ENCODE data around the gene NEDD8. TPM values are rescaled to one million over a fixed set of nuclear protein-coding genes. Genes with fewer than 3 reads are reported as not detected.
"Not testable (repeated sequence)": the region's sequence is repeated elsewhere in the genome, so short reads cannot be mapped to it uniquely, and the experiment has no call there.

Gene NEDD8
- total RNA-seq, 4 donors from 2014 or later, result 42.2 to 113 (median 69.9) TPM

DNA sequence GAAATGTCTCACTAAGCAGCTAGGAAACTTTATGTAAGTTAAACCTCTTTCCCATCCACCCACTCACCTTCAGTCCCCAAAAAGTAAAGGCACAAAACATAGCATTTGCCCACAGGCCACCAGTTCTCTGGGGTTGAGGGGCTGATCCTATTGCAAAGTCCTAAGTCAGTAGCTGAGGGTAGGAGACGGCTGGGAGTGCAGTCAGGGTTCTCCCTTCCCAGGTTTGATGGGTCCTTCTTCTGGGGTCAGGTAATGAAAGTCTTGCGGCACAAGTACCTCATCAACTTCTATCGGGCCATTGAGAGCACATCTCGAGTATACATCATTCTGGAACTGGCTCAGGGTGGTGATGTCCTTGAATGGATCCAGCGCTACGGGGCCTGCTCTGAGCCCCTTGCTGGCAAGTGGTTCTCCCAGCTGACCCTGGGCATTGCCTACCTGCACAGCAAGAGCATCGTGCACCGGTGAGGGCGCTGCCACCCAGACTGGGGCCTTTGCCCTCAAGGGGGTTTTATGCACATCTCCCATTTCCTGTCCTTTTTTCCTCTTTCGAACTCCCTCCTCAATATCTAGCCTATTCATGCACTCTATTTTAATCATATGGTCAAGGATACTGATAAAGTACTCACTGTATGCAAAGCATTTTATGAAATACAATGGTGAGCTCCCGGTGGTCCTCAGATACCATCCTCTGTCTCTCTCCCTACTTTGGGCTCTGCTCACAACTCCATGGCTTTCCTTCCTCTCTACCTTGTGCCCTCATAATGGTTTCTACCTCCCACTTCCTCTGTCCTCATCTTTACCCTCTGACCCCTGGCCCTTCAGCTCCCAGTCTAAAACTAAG, 25.7 kb downstream of the NEDD8 start:
- Histone ChIP-seq H3K36me3 (peaks cover 0 to 37% (median 9%) of the 10 kb centered on the region in 4 donors), H3K4me3 (no peak overlapping the region), H3K9me3 (no peaks in the 10 kb centered on the region), H3K27ac (no peak overlapping the region), H3K4me1 (peaks cover 0 to 3% (median 0%) of the 10 kb centered on the region in 4 donors), H3K27me3 (no peaks in the 10 kb centered on the region)
- 90 to 97% methylated on average over 3 to 11 of the region's 11 CpGs for WGBS, 2 donors (ENCODE audit: low coverage in 1 of 2)
- intact Hi-C loops (cut with DNase I; ENCODE audit: low total_unique reads), result no loop called here
- TF ChIP-seq POLR2A (IDR thresholded peaks at IDR 0.05) (no peak), EP300 (IDR thresholded peaks at IDR 0.05; ENCODE audit: low read depth) (no peak)
- TF ChIP-seq, protein P1, sequence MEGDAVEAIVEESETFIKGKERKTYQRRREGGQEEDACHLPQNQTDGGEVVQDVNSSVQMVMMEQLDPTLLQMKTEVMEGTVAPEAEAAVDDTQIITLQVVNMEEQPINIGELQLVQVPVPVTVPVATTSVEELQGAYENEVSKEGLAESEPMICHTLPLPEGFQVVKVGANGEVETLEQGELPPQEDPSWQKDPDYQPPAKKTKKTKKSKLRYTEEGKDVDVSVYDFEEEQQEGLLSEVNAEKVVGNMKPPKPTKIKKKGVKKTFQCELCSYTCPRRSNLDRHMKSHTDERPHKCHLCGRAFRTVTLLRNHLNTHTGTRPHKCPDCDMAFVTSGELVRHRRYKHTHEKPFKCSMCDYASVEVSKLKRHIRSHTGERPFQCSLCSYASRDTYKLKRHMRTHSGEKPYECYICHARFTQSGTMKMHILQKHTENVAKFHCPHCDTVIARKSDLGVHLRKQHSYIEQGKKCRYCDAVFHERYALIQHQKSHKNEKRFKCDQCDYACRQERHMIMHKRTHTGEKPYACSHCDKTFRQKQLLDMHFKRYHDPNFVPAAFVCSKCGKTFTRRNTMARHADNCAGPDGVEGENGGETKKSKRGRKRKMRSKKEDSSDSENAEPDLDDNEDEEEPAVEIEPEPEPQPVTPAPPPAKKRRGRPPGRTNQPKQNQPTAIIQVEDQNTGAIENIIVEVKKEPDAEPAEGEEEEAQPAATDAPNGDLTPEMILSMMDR (IDR thresholded peaks at IDR 0.05), result no peak
- in situ Hi-C loops (cut with MboI; ENCODE audit: low pct_ligation_motif_present in 1 of 4, low pct_unique_long_range_greater_than_20kb in 1 of 4, low sequenced_read_pairs in 3 of 4), result no loop called here
- DNase-seq, result no peak

DNA sequence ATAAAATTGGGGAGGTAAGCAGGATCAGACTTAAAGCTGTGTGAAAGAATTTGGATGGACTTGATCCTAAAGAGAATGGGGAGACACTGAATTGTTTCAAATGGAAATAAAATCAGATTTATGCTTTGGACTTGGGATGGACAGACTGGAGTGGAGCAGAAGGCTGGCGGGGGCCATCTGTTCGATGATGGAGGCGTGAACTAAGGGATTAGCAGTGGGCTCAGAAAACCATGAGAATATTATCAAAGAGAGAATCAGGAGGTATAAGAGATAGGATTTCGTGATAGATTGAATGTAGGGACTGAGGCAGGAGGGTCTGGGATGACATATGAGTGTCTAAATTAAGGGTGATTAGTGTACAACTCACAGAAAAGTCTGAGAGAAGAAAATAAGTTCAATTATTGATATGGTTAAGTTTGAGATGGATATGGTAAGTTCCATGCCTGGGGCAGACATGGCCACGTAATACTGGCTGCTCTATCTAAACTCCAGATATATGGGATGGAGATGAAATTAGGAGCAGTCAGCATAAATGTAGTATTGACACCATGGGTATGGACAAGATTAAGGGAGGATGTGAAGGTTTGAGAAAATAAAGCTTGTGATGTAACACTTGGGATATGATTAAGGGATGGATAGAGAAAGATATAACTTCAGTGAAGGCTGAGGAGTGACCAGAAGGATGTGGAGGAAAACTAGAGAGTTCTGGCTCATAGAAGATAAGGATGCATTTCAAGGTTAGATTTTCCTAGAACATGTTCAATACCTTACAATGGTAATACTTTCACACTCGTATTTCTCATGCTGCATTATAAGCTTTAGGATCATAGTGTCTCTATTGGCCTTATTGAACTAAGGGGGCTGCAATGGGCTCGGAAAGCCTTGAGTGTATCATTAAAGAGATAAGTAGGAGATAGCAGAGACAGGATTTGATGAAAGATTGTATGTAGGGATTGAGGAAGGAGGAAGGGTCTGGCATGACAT, 27.7 kb downstream of the NEDD8 start:
- H3K27me3 ChIP-seq, result no peaks in the 10 kb centered on the region
- in situ Hi-C loops (cut with MboI; ENCODE audit: low pct_ligation_motif_present in 1 of 4, low pct_unique_long_range_greater_than_20kb in 1 of 4, low sequenced_read_pairs in 3 of 4), result no loop called here
- H3K27ac ChIP-seq, result no peak overlapping the region
- no peak overlapping the region for H3K4me3 ChIP-seq
- TF ChIP-seq, protein P1 (IDR thresholded peaks at IDR 0.05), result no peak
- TF ChIP-seq EP300 (IDR thresholded peaks at IDR 0.05; ENCODE audit: low read depth) (no peak), POLR2A (IDR thresholded peaks at IDR 0.05) (no peak), POLR2AphosphoS5 (IDR thresholded peaks at IDR 0.05) (no peak)
- WGBS, 2 donors (ENCODE audit: low coverage in 1 of 2), result 89 to 95% methylated on average over 2 to 7 of the region's 7 CpGs
- no peak for DNase-seq
- intact Hi-C loops (cut with DNase I; ENCODE audit: low total_unique reads), result no loop called here
- no peaks in the 10 kb centered on the region for H3K4me1 ChIP-seq
- peaks cover 0 to 27% (median 1%) of the 10 kb centered on the region in 4 donors for H3K36me3 ChIP-seq
- no peaks in the 10 kb centered on the region for H3K9me3 ChIP-seq

GRCh38 chr14:24203249-24203886, 28.8 kb downstream of the NEDD8 start:
- intact Hi-C loops (cut with DNase I; ENCODE audit: low total_unique reads); H3K27me3 ChIP-seq; H3K9me3 ChIP-seq; DNase-seq; H3K27ac ChIP-seq; H3K4me3 ChIP-seq; in situ Hi-C loops (cut with MboI; ENCODE audit: low pct_ligation_motif_present in 1 of 4, low pct_unique_long_range_greater_than_20kb in 1 of 4, low sequenced_read_pairs in 3 of 4); H3K4me1 ChIP-seq: not testable (repeated sequence)
- WGBS, 2 donors (ENCODE audit: low coverage in 1 of 2), result 94 to 97% methylated on average over 6 to 16 of the region's 16 CpGs
- peaks cover 0 to 24% (median 0%) of the 10 kb centered on the region in 4 donors for H3K36me3 ChIP-seq

DNA sequence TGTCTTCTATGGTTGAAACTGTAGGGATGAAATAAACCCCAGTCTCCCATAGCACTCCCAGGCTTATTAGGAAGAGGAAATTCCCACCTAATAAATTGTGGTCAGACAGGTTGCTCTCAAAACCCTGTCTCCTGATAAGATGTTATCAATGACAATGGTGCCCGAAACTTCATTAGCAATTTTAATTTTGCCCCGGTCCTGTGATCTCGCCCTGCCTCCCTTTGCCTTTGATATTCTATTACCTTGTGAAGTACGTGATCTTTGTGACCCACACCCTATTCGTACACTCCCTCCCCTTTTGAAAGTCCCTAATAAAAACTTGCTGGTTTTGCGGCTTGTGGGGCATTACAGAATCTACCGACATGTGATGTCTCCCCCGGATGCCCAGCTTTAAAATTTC, 29.6 kb downstream of the NEDD8 start:
- H3K4me3 ChIP-seq; DNase-seq; H3K27me3 ChIP-seq; intact Hi-C loops (cut with DNase I; ENCODE audit: low total_unique reads); H3K9me3 ChIP-seq; H3K27ac ChIP-seq; in situ Hi-C loops (cut with MboI; ENCODE audit: low pct_ligation_motif_present in 1 of 4, low pct_unique_long_range_greater_than_20kb in 1 of 4, low sequenced_read_pairs in 3 of 4): not testable (repeated sequence)
- 86 to 96% methylated on average over 4 to 8 of the region's 8 CpGs for WGBS, 2 donors (ENCODE audit: low coverage in 1 of 2)
- Histone ChIP-seq H3K36me3 (peaks cover 0 to 19% (median 0%) of the 10 kb centered on the region in 4 donors), H3K4me1 (peaks cover 0 to 13% (median 7%) of the 10 kb centered on the region in 4 donors)

Data from transverse colon (tissue), 4 donors.